HL-60 (cell line): ENCODE data around the gene PIAS4.

Experiments
- GABPA ChIP-seq: IDR thresholded peaks from 2 replicates; pipeline ENCODE4 v1.6.1; 2012; ENCODE audit warnings: low read depth
- POLR2AphosphoS5 ChIP-seq: IDR thresholded peaks from 2 replicates; pipeline ENCODE4 v1.6.1; 2012; ENCODE audit warnings: low read depth
- SPI1 ChIP-seq: IDR thresholded peaks from 2 replicates; pipeline ENCODE4 v1.6.1; 2012; ENCODE audit warnings: low read depth, mild to moderate bottlenecking, borderline replicate concordance
- TF ChIP-seq, protein P1 (sequence below): IDR thresholded peaks from one replicate; pipeline ENCODE4 v1.5.1; 2011; ENCODE audit warnings: low read length, control low read depth, inconsistent platforms; ENCODE audit not compliant: insufficient read depth

DNA sequence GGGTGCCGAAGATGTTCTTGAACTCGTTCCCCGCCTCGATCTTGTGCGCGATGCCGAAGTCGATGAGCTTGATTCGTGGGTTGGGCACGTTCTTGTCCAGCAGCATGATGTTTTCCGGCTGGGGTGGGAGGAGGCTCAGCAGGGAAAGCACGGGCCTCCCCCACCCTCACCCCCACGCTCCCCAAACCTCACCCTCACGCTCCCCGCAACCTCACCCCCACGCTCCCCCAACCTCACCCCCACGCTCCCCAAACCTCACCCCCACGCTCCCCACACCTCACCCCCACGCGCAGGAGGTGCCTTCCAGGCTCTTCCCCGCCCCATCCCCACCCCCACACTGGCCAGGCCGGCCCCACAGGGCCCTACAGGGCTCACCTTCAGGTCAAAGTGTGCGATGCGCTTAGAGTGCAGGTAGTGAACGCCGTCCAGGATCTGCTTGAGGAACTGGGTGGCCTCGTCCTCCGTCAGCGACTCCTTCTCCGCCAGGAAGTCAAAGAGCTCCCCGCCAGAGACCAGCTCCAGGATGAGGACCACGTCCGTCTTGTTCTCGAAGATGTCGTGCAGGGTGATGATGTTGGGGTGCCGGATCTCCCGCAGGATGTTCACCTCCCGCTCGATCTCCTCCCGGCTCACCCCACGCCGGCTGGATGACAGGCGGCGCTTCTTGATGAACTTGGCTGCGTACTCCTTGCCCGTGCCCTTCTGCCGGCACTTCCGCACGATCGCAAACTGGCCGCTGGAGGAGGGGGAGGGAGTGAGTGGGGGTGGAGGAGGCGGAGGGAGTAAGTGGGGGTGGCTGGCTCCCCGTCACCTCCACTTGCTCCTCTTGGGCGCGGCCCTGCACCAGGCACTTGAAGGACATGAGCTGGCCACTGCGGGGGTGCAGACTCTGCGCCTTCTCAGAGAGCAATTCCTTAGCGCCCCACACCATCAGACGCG is 43.0 kb upstream of the PIAS4 start:
- TF ChIP-seq, protein P1, sequence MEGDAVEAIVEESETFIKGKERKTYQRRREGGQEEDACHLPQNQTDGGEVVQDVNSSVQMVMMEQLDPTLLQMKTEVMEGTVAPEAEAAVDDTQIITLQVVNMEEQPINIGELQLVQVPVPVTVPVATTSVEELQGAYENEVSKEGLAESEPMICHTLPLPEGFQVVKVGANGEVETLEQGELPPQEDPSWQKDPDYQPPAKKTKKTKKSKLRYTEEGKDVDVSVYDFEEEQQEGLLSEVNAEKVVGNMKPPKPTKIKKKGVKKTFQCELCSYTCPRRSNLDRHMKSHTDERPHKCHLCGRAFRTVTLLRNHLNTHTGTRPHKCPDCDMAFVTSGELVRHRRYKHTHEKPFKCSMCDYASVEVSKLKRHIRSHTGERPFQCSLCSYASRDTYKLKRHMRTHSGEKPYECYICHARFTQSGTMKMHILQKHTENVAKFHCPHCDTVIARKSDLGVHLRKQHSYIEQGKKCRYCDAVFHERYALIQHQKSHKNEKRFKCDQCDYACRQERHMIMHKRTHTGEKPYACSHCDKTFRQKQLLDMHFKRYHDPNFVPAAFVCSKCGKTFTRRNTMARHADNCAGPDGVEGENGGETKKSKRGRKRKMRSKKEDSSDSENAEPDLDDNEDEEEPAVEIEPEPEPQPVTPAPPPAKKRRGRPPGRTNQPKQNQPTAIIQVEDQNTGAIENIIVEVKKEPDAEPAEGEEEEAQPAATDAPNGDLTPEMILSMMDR, result no peak
- TF ChIP-seq GABPA (no peak), POLR2AphosphoS5 (no peak), SPI1 (no peak)
